B cell (primary cell): ENCODE measurements around the gene IKBKE. TPM values are rescaled to one million over a fixed set of nuclear protein-coding genes. Genes with fewer than 3 reads are reported as not detected.

Experiments
- ATAC-seq: fragments of 200-7000 bp; cut with Tn5 transposase; one replicate; pipeline ENCODE4 v1.10.0; 2021; ENCODE audit warnings: low read depth, mild to moderate bottlenecking, moderate number of reproducible peaks, moderate library complexity
- CTCF ChIA-PET: fragments of 350-600 bp; sonication (Branson Sonifier 250); formaldehyde crosslinking; loops from one replicate; lab custom pipeline; 2021; ENCODE audit warnings: antibody characterized with exemption, inconsistent platforms; lab: Charles Lee
- POLR2A ChIA-PET: fragments of 350-600 bp; sonication (Branson Sonifier 250); formaldehyde crosslinking; loops from one replicate; lab custom pipeline; 2021; ENCODE audit warnings: antibody characterized with exemption; lab: Charles Lee
- DNase-seq: peaks from one replicate; pipeline ENCODE4 v3.0.0; 2013
- H2AFZ ChIP-seq: 2 replicates; pipeline ENCODE4 v1.6.1; 2012; ENCODE audit warnings: mild to moderate bottlenecking, low read depth, low read length; ENCODE audit not compliant: insufficient read depth, poor library complexity, severe bottlenecking
- H3K27ac ChIP-seq, 2 donors: 1 replicate in 1 of 2; 2 replicates in 1 of 2; pipeline ENCODE4 v1.5.1; 2012 to 2013; ENCODE audit warnings: low read length in 2 of 2, mild to moderate bottlenecking in 2 of 2, moderate library complexity in 1 of 2
- H3K27me3 ChIP-seq, 4 experiments: fragments of 200-600 bp in 1 of 4; sonication (generic) in 1 of 4; replicated peaks in 1 of 4; 1 replicate in 2 of 4; 2 replicates in 2 of 4; pipeline versions ENCODE4 v1.6.1 to v1.7.0; 2013 to 2016; ENCODE audit warnings: low read length in 3 of 4, mild to moderate bottlenecking in 2 of 4, mixed read lengths in 1 of 4, moderate library complexity in 1 of 4; ENCODE audit not compliant: insufficient read depth in 4 of 4, control insufficient read depth in 3 of 4; ENCODE audit errors: control extremely low read depth in 1 of 4
- H3K36me3 ChIP-seq, 2 experiments: replicated peaks in 1 of 2; 1 replicate in 1 of 2; 2 replicates in 1 of 2; pipeline versions ENCODE4 v1.6.1 to v1.7.1; 2013; ENCODE audit warnings: low read length in 1 of 2; ENCODE audit not compliant: insufficient read depth in 2 of 2, control insufficient read depth in 1 of 2; ENCODE audit errors: control extremely low read depth in 1 of 2, extremely low read depth in 1 of 2
- H3K4me1 ChIP-seq, 2 donors: fragments of 200-600 bp in 1 of 2; sonication (generic) in 1 of 2; 1 replicate in 1 of 2; 2 replicates in 1 of 2; pipeline versions ENCODE4 v1.5.1 to v1.6.1; 2013 to 2017; ENCODE audit warnings: low read length in 2 of 2; ENCODE audit not compliant: control insufficient read depth in 2 of 2, insufficient read depth in 2 of 2
- H3K4me2 ChIP-seq: replicated peaks from 2 replicates; pipeline ENCODE3; 2012; ENCODE audit warnings: mild to moderate bottlenecking, low read depth, low read length; ENCODE audit not compliant: poor library complexity, severe bottlenecking
- H3K4me3 ChIP-seq, 5 experiments: fragments of 200-600 bp in 1 of 5; sonication (generic) in 1 of 5; 1 replicate in 3 of 5; 2 replicates in 2 of 5; pipeline versions ENCODE4 v1.5.1 to v1.7.0; 2011 to 2016; ENCODE audit warnings: low read length in 4 of 5, mild to moderate bottlenecking in 4 of 5, low read depth in 2 of 5, control low read depth in 1 of 5, moderate library complexity in 1 of 5; ENCODE audit not compliant: insufficient read depth in 1 of 5; ENCODE audit errors: control extremely low read depth in 1 of 5, extremely low read depth in 1 of 5
- H3K79me2 ChIP-seq: fragments of 200-600 bp; sonication (generic); one replicate; pipeline ENCODE4 v1.6.0; 2016; ENCODE audit warnings: low read length; ENCODE audit not compliant: control insufficient read depth, insufficient read depth
- H3K9ac ChIP-seq: fragments of 200-600 bp; sonication (generic); 2 replicates; pipeline ENCODE4 v1.6.1; 2017; ENCODE audit warnings: mild to moderate bottlenecking, low read length, moderate library complexity
- H3K9me3 ChIP-seq, 3 donors: one replicate each; pipeline versions ENCODE4 v1.6.1 to v1.7.1; 2013; ENCODE audit warnings: low read length in 2 of 3; ENCODE audit not compliant: control insufficient read depth in 2 of 3, insufficient read depth in 1 of 3; ENCODE audit errors: control extremely low read depth in 1 of 3
- H4K20me1 ChIP-seq: 2 replicates; pipeline ENCODE4 v1.6.0; 2012; ENCODE audit warnings: mild to moderate bottlenecking, low read length; ENCODE audit not compliant: insufficient read depth, control insufficient read depth, poor library complexity, severe bottlenecking
- H3K27ac Mint-ChIP-seq: one replicate; pipeline ENCODE4 v1.8.0; 2021; ENCODE audit warnings: mixed read lengths
- H3K27me3 Mint-ChIP-seq: one replicate; pipeline ENCODE4 v1.8.0; 2021; ENCODE audit warnings: mixed read lengths
- H3K4me1 Mint-ChIP-seq: one replicate; pipeline ENCODE4 v1.8.0; 2021; ENCODE audit warnings: mixed read lengths
- H3K4me3 Mint-ChIP-seq: one replicate; pipeline ENCODE4 v1.8.0; 2021; ENCODE audit warnings: mixed read lengths
- H3K9me3 Mint-ChIP-seq: one replicate; pipeline ENCODE4 v1.8.0; 2022; ENCODE audit warnings: mixed read lengths; ENCODE audit not compliant: insufficient read depth
- EZH2 ChIP-seq: IDR thresholded peaks from 2 replicates; pipeline ENCODE4 v1.6.1; 2012; ENCODE audit warnings: borderline replicate concordance, low read depth, mild to moderate bottlenecking, moderate library complexity, low read length; ENCODE audit not compliant: insufficient read depth, poor library complexity, severe bottlenecking
- WGBS: methylation state at CpG from one replicate; pipeline ENCODE4 v1.1.5; 2013; ENCODE audit warnings: missing lambda C conversion rate; ENCODE audit not compliant: insufficient coverage; 5-methylcytosine and 5-hydroxymethylcytosine counted together
- intact Hi-C: fragments of 100-400 bp; cut with micrococcal nuclease; formaldehyde crosslinking; loops from one replicate; pipeline ENCODE4 v1.10.0; 2022
- polyA plus RNA-seq: library from polyadenylated mRNA; depleted of rRNA; stranded (reverse); fragments of >200 nt; gene quantifications from 2 replicates; pipeline ENCODE4 v1.2.3, GENCODE V29; 2012
- total RNA-seq, 2 donors: library from RNA; stranded (reverse); fragments of 120-200 nt in 1 of 2; gene quantifications; 1 replicate in 1 of 2; 2 replicates in 1 of 2; pipeline versions ENCODE4 v1.2.3 to v1.2.4, GENCODE V29; 2013 to 2022
- TF ChIP-seq, protein P1 (sequence below): fragments of 200-600 bp; IDR thresholded peaks from one replicate; pipeline ENCODE4 v1.8.0; 2022; ENCODE audit warnings: antibody characterized with exemption, mild to moderate bottlenecking

IKBKE gene
- total and polyA plus RNA-seq, 2 donors (not counting 1 experiment from before 2014, with no cell fraction given): 40.8 to 55.4 TPM

DNA sequence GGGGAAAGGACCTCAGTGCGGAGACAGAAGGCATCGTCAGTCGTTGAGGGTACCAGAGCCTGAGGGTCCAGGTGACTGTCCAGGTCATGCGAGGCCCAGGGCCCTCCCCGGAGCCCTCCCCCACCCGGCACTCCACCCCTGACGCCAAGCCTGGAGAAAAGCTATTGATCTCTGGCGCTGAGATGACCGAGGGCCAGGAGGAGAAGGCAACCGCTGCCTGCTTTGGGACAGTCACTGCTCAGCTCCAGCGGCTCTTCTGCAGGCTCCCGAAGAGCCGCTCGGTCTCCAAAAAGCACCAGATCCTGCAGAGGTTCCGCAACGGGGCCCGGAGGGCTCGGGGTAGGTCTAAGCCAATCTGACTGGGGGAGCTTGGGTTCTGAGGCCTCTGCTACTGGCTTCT lies 47.9 kb downstream of the IKBKE start:
- ChIA-PET CTCF (interaction anchor here (1.1 to 2.6 kb wide), 2 partner anchors 27 to 66 kb away, joined by 3 to 13 read pairs; no protein-coding TSS in a partner anchor), POLR2A (no interaction called here)
- Histone ChIP-seq H3K9me3 (peaks cover 0 to 7% (median 0%) of the 10 kb centered on the region in 3 donors), H4K20me1 (no peaks in the 10 kb centered on the region), H2AFZ (no peak overlapping the region), H3K4me3 (no peak overlapping the region), H3K36me3 (no peaks in the 10 kb centered on the region), H3K27ac (no peak overlapping the region), H3K4me1 (peaks cover 10 to 12% of the 10 kb centered on the region in 2 donors), H3K79me2 (no peaks in the 10 kb centered on the region), H3K27me3 (peaks cover 0 to 7% (median 2%) of the 10 kb centered on the region in 4 experiments), H3K4me2 (no peak overlapping the region), H3K9ac (no peak overlapping the region)
- no peak for TF ChIP-seq EZH2
- TF ChIP-seq, protein P1, sequence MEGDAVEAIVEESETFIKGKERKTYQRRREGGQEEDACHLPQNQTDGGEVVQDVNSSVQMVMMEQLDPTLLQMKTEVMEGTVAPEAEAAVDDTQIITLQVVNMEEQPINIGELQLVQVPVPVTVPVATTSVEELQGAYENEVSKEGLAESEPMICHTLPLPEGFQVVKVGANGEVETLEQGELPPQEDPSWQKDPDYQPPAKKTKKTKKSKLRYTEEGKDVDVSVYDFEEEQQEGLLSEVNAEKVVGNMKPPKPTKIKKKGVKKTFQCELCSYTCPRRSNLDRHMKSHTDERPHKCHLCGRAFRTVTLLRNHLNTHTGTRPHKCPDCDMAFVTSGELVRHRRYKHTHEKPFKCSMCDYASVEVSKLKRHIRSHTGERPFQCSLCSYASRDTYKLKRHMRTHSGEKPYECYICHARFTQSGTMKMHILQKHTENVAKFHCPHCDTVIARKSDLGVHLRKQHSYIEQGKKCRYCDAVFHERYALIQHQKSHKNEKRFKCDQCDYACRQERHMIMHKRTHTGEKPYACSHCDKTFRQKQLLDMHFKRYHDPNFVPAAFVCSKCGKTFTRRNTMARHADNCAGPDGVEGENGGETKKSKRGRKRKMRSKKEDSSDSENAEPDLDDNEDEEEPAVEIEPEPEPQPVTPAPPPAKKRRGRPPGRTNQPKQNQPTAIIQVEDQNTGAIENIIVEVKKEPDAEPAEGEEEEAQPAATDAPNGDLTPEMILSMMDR: no peak
- Mint-ChIP-seq H3K27me3 (no peaks in the 10 kb centered on the region), H3K4me1 (peaks cover 6% of the 10 kb centered on the region), H3K4me3 (no peak overlapping the region), H3K27ac (no peak overlapping the region), H3K9me3 (peaks cover 2% of the 10 kb centered on the region)
- intact Hi-C loops: no loop called here
- DNase-seq: no peak
- no peak for ATAC-seq
- WGBS: 99% methylated on average over 18 of the region's 18 CpGs

DNA sequence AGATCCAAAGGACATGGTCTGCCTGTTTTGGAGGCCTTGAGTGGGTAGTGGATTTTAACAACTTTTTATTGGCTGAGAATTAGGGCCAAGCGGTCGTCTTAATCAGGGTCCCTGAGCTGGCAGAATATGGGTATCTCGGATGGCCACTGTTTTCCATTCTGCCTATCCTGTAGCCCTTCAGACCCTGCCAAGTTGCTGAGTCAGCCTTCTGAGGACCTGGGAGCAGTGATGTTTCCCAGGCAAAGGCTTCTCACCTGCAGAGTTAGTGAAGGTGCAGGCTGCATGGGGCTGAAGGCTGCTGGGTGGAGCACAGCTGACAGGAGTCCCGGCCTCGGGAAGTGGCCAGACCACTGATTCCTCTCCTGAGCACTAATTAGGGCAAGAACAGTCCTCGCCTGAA lies 48.5 kb downstream of the IKBKE start:
- intact Hi-C loops: no loop called here
- H3K27ac Mint-ChIP-seq: no peak overlapping the region
- ATAC-seq (no peak), DNase-seq (no peak)
- H3K9me3 Mint-ChIP-seq: peaks cover 2% of the 10 kb centered on the region
- ChIA-PET POLR2A (no interaction called here), CTCF (no interaction called here)
- no peaks in the 10 kb centered on the region for H3K27me3 Mint-ChIP-seq
- Histone ChIP-seq H3K36me3 (no peaks in the 10 kb centered on the region), H3K4me1 (peaks cover 10 to 12% of the 10 kb centered on the region in 2 donors), H4K20me1 (no peaks in the 10 kb centered on the region), H3K79me2 (no peaks in the 10 kb centered on the region), H3K27ac (no peak overlapping the region), H3K9ac (no peak overlapping the region), H3K9me3 (peaks cover 0 to 7% (median 0%) of the 10 kb centered on the region in 3 donors), H3K4me2 (no peak overlapping the region), H3K27me3 (peaks cover 0 to 7% (median 2%) of the 10 kb centered on the region in 4 experiments), H3K4me3 (no peak overlapping the region), H2AFZ (no peak overlapping the region)
- H3K4me3 Mint-ChIP-seq: no peak overlapping the region
- 95% methylated on average over 4 of the region's 6 CpGs for WGBS
- TF ChIP-seq EZH2: no peak
- TF ChIP-seq, protein P1: no peak
- peaks cover 6% of the 10 kb centered on the region for H3K4me1 Mint-ChIP-seq
